Fibroblast of skin of left quadriceps (primary cell): ENCODE data around the gene TMOD1.
"Not testable (repeated sequence)": the region's sequence is repeated elsewhere in the genome, so short reads cannot be mapped to it uniquely, and the experiment has no call there.

Source experiments
- DNase-seq, 2 experiments: peaks; one replicate each; pipeline ENCODE4 v3.0.0-alpha.2; 2013; ENCODE audit warnings: low read depth in 2 of 2

TMOD1 gene

DNA sequence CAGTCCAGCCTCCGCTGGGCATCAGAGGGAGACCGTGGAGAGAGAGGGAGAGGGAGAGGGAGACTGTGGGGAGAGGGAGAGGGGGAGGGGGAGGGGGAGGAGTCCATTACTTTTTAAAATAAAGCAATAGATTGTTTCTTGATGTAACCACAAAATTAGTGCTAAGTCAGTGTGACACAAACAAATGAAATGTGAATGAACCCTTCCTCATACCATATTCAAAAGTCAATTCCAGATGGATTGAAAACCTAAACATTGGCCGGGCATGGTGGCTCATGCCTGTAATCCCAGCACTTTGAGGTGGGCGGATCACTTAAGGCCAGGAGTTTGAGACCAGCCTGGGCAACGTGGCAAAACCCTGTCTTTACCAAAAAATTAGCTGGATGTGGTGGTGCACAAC, 2.6 kb upstream of the TMOD1 start:
- DNase-seq, result not testable (repeated sequence)

DNA sequence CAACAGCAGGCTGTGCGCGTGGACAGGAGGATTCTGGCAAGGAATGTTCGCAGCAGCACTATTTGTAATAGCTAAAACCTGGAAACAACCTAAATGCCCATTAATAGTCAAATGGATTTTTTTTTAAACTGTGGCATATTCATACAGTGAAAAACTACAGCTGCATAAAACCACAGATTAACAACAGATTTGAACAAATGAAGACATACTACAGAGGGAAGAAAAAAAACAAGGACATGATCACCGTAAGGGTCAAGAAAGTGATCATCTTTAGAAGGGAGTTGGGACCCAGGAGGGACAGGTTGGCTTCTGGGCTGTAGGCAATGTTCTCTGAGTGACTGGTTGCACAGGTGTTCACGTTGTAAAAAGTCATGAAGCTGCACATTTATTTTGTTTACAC, 1.2 kb upstream of the TMOD1 start:
- no peak for DNase-seq

DNA sequence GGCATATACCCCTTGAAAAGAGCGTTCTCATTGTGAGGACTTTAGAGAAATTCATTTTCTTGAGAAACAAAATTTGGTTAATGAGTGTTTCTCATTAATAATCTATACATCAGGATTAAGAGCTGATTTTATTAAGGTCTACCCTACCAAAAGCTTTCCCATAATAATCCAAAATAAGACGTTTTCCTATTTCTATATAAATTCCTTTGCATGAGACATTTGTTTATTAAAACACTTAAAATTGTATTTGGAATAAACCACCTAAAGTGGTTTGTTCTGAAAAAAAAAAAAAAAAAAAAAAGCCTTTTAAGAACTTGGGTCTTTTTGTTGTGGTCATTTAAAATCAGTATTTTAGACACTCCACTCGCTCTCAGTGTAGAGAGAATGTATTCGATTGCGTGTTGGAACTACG, 695 bp upstream of the TMOD1 start:
- no peak for DNase-seq

DNA sequence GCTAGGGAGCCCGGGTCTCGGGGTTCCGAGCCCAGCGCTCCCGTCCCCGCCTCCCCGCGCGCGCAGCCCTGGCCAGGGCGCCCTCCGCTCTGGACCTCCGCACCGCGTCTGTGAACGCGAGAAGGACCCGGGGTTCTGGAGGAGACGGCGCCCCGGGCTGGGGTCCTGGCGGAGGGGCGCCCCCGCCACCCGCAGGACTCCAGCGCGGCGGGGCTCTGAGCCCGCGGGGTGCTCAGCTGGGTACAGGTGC, 431 bp downstream of the TMOD1 start:
- DNase-seq, result no peak

DNA sequence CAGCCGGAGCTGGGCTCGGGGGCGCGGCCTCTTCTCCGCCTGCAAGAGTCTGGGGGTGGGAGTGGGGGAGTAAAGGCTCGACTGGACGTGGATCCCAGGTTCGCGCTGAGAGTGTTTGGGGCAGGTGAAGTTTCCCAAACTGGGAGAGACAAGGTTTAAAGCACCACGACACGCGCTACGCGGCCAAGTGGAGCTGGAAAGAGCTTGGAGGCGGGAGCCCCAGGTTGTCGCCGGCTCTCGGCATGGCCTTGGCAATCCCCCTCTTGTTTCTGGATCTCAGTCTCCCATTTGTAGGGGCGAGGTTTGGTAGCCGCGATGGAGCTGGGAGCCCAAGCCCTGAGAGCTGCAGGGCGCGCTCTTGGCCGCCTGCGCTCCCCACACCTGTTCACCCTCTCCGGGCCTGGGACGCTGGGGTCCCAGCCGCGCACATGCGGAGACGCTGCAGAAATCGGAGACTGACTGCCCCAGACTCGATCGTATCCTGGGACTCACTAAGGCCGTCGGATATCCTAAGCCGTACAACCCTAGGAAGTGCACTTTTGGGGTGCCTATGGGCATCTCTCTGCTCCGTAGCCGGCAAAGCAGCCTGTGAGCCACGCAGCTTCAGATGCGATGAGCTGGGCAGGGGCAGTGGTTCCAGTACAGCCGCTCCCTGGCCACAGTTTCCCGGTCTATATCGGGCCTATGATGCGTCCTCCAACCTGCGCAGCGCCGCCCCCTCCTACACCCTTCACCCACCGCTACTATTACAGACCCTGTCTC, 937 bp downstream of the TMOD1 start:
- DNase-seq, result no peak

DNA sequence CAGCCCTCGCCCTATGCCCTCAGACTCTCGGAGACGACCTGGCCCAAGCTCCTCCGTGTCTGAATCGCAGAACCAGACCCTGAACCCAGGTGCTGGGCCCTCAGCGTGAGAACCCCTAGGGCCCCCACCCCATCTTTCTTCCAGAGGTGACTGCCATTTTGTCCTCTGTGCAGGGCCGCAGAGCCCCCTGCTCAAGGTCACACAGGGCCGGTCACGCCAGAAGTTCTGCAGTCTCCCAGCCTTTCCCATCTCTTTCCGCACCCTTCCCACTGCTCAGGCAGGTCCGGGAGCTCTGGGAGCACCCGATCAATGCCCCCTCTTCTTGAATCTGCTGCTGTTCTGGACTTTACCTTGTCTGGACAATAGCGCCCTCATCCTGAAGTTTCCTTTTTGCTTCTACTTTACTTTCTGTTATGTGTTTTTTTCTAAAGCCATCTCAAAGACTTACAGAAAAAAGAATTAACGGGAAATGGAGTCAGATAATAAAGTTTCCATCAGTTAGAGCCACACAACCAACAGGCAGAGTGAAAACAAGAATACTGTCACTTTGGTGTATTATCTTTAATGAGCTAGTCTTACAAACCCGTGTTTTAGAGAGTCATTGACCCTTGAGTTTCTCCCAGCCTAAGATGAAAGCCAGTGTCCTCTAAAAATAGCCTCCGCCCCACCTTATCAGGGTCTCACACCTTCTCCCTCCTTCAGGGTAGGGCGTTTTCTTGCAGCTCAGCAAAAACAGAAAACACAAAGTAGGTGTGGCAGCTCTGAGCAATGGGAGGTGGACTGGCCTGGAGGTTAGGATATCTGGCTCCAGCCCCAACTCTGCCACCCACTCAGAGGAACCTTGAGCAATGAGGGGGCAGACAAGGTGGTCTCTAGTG, 1.8 kb downstream of the TMOD1 start:
- DNase-seq, result no peak

DNA sequence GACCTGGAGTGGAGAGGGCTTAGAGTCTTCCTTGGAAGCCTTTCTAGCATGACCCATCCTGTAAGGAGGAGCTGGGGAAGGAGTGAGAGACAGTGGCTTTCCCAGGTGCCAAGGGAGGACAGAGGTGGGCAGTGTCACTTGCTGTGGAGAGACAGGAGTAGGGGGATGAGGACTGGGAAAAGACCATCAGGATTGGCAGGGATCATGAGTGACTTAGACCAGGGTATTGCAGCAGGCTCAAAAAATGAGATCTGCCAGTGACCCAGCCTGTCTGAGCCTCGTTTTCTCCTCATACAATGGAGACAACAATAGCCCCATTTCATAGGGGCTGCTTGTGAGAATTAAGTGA, 2.4 kb downstream of the TMOD1 start:
- DNase-seq, result no peak

DNA sequence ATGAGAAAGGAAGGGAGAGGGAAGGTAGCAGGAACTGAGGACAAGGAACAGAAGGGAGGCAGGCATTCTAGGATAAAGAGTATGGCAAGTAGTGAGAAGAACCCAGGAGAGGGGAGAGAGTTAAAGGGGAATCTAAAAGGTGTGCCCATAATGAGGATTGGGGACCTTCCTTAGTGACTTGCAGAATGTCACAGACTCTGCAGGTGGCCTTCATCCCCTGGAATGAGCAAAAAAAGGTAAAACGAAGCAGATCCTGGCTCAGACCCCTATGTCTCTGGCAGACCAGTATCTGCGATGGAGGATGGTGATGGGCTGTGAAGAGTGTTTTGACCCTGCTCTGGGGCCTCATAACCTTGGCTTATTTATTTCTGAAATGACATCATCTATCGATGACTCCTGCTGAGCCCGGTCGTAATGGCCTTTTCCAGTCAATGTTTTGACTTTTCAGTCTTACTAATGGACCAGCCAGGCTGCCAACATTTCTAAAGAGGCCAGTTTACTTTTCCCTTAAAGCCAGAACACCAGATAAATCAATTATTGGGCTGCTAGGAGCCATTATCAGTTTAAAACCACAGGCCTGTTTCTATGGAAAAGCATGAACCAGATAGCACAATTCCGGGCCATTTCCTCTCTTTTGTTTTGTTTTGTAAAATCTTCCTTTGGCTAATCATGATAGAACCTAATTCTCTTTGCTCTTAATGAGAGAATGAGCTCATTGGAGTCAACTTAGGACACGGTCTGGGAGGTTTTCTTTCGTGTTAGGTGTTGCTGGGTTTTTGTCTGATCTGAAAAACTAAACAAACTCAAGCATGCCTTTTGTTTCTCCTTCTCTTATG, 3.1 kb downstream of the TMOD1 start:
- DNase-seq, result no peak

DNA sequence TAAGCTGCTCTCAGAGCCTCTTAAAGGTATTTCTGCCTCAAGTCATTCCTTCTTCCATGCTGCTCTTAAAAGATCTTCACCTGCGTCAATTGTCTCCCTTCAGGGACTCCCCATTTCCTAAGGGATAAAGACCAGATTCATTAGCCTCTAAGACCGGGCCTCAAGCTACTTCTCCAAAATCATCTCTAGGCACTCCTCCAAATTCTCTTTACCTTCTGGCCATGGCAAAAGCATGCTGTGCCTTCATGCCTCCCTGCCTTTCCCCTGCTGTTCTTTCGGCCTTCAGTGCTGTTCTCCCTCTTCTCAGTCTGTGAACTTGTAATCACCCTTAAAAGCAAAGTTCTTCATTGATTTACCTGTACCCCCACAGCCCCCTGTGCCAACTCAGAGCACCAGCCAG, 4.4 kb downstream of the TMOD1 start:
- DNase-seq, result no peak

DNA sequence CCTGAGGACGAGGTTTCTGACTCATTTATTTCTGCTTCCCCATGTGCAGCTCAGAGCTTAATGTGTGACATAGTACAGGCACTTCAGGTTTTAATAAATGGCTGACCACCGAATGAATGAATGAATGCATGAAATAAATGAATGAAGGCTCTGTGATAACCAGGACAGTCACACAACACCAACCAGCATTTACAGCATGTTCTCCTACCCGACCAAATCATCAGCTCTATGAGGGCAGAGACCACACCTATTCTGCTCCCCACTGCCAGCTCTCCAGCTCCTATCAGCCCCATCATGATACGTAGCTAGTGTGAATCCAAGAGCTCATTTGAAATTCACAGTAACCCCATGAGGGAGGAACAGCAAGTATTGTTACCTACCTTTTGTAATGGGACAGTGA, 4.8 kb downstream of the TMOD1 start:
- DNase-seq, result no peak

DNA sequence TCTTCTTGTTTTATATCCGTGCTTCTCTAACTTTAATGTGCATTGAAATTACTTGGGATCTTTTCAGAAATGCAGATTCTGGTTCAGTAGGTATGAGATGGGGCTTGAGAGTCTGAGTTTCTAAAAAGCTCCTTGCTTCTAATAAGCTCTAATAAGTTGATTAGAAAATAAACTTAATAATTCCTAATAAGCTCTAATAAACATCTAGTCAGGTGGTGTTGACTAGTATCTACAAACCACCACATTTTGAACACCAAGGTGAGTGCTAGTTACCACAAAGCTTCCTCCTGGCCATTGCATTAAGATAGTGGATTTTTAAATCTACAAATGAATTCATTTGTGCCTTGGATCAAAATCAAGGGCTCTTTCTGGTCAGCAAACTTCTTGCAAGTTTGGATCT, 5.3 kb downstream of the TMOD1 start:
- DNase-seq, result no peak

DNA sequence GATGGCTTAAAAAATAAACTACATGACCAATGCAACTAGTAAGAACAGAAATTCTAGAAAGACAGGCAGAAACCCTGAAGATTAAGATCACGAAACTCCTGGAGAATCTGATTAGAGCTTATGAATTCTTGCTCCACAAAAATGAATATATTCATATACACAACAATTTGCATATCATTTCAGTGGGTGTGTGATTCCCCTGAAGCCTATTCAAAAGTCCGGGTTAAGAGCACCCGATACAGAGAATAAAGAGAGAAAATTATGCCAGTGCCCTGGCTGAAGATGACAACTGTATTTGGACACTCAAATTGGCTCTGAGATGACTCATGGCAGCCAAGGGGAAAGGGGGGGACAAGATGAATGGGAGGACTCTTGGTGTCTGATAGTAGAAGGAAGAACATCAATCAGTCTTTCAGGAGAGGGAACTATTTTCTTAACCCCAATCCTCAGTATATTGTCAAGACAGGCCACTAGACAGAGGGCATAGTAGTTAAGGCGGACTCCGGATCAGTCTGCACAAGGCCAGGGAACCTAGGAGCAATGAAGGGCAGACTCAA, 6.0 kb downstream of the TMOD1 start:
- DNase-seq, result no peak

DNA sequence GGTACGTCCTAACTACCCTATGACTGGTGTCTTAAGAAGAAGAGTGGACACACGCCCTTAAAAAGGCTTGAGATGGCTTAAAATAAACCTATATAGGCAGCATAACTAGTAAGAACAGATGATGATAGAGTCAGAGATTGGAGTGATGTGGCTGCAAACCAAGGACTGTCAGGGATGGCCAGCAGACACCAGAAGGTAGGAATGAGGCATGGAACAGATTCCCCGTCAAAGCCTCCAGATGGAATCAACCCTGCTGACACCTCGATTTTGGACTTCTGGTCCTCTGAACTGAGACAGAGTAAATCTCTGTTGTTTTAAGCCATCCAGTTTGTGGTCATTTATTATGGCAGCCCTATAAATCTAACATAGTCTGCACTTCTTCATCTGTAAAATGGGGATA, 7.4 kb downstream of the TMOD1 start:
- no peak for DNase-seq

DNA sequence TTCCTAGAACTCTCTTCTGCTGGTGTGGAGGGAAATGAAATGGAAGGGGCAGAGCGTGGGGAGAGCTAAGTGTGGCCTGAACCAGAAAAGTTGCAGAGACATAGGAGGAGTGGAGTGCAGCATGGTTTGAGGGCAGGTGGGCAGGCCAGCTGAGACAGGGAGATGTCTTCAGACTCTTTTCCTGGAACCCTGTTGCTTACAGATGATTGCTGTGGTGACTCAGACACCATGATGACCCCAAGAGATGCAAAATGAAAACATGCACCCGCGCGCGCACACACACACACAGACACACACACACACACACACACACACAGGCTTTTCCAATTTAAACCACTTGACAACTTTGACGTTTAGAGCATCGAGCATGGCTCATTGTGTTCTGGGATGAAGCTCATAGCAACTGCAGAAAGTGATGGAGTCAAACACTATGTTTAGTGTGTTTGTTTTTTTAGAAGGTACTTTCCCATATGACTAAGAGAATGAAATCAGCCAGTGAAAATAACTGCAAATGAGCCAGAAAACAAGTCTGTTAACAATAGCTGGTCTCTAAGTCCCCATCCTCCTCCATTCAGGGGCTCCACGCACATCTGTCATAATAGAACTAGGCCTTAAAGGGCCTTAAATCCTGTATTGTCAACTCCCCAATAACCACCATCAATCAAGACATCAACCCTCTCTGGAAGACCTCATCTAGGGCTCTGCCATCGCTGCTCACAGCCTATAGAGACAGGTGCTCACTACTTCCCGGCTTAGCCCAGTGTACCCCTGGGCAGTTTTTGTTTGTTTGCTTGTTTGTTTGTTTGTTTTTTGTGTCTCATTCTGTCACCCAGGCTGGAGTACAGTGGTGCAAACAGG, 9.6 kb downstream of the TMOD1 start:
- DNase-seq, result no peak

DNA sequence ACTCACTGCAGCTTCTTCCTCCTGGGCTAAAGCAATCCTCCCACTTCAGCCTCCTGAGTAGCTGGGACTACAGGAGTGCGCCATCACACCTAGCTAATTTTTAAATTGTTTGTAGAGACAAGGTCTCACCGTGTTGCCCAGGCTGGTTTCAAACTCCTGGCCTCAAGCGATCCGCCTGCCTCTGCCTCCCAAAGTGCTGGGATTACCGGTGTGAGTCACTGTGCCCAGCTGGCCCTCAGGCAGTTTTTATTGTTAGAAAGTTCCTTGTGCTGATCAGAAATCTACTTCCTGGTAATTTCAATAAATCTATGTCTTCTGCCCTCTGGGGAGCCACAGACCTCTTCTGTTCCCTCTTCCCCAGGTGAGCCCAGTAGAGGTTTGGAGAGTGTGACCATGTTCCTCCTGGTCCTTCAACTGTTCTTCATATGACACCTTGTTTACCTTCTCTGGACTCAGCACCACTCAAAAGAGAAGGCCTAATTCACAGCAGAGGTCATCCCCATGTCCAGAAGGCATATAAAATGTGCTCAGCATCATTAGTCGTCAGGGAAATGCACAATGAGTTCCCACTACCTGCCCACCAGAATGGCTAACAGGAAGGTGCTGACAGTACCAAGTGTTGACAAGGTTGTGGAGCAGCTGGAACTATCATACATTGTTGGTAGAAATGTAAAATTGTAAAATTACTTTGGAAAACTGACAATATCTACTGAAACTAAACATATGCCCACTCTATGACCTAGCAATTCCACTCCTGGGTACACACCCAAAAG, 10.4 kb downstream of the TMOD1 start:
- DNase-seq, result no peak

DNA sequence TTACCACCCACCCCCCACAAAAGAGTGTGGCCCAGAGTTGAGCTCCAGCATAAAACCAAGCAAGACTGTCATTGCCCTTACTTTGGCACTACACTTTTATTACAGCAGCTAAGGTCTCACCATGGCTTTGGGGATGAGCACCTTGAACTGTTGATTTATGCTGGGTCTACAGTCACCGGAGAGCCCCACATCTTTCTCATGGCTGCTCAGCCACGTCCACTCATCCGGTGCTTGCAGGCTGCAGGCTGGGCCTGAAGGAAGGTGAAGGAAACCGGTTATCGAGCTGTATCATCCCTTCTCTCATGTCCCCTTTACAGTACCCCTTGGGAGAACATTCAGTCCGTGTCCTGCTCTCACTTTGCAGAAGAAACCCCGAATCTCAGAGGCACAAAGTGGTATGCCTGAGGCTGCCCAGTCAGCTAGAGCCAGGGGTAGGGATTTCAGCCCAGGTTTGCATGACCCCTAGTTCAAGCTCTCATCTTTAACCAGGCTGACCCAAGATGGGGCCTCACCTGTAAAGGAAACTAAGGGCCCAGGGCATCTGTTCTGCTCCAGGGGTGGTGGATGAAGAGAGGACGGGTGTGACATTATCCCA, 11.6 kb downstream of the TMOD1 start:
- no peak for DNase-seq

DNA sequence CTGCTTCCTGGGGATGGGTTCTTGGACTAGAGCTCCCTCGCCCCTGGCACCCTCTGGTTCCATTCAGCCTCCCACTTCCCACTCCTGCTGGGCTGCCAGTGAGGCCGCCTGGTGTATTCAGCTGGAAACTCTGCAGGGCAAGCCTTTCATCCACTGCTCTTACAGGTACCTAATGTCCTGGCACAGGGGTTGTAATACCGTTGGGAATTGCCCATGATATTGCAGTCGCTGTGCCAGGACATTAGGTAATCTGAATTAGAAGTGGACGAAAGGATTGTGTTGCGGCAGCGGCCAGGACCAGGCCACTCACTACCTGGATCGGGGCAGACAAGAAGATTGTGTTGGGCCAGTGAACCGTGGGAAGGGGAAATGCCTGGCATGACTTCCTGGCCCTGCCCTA, 13.1 kb downstream of the TMOD1 start:
- no peak for DNase-seq

DNA sequence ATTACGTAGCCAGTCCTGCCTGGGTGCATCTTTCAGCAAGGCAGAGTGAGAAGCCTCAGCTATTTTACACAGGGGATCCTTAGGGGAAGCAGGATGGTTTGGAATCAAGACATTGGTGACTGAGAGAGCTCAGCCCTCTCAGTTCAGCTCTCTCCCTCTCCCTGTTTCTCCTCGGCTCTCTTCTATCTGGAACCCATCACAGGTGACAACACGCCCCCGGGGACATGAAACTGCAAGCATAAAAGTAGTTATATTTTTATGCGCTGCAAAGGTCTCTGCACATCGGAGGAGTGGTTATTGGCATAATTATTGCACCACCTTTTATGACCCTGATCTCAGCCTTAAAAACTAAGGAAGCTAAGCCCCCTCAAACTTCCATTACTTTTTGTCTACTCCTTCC, 14.2 kb downstream of the TMOD1 start:
- no peak for DNase-seq

DNA sequence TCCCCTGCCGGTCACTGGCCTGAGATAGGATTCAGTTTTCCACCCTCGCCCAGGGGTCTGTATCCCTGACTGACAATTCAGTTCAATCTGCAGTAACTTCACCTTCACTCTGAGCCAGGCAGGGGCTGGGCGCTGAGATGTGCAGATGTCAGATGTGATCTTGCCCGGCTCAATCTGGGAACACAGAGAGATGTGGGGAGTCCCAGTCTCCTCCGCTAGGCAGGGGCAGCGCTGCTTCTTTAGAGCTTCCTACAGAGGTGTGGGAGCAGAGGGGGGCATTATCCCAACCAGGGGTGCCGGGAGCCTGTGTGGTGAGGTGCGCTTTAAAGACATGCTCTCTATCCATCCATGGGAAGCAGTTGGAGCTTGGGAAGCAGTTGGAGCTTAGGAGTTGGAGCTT, 14.6 kb downstream of the TMOD1 start:
- DNase-seq, result no peak

DNA sequence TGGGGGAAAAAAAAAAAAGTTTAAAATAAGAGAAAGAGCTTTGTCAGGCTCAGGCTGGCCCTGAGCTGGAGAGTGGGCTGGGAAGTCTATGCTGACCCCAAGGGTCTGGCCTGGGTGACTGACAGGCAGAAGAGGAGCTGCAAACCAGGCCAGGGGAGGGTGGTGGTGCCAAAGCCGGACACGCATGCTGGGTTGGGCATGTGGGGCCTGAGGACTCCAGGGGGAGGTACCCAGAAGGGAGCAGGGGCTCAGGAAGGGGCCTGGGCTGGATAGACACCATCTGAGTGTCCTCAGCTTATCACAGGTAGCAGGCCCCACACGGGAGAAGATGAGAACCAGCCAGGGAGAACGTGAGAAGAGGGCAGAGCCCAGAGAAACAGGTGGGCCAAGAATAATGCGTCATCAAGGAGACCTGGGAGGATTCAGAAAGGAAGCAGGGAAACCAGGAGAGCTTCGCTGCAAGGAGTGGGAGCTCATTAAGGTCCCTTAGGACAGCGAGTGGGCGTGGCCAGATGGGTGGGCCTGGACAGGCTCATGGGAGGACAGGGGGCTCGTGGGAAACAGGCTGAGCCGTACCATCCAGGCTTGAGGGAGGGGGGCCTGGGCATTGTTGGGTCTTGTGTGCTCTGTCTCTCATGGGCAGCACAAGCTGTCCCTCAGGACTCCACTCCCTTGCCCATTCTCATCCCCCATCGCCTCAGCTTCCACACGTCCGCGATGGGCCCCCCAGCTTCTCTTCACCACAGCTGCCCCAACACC, 16.0 kb downstream of the TMOD1 start:
- no peak for DNase-seq
